HG02763 (cell line): Measurements from ENCODE around the gene DNAAF5.
"Not testable (repeated sequence)": the region's sequence is repeated elsewhere in the genome, so short reads cannot be mapped to it uniquely, and the experiment has no call there.

ENCODE experiments used
- ATAC-seq: cut with Tn5 transposase; IDR thresholded peaks from one replicate; pipeline ENCODE4 v1.9.1; 2021; ENCODE audit warnings: mild to moderate bottlenecking, moderate library complexity; ENCODE audit not compliant: unreplicated experiment

The DNAAF5 gene

DNA sequence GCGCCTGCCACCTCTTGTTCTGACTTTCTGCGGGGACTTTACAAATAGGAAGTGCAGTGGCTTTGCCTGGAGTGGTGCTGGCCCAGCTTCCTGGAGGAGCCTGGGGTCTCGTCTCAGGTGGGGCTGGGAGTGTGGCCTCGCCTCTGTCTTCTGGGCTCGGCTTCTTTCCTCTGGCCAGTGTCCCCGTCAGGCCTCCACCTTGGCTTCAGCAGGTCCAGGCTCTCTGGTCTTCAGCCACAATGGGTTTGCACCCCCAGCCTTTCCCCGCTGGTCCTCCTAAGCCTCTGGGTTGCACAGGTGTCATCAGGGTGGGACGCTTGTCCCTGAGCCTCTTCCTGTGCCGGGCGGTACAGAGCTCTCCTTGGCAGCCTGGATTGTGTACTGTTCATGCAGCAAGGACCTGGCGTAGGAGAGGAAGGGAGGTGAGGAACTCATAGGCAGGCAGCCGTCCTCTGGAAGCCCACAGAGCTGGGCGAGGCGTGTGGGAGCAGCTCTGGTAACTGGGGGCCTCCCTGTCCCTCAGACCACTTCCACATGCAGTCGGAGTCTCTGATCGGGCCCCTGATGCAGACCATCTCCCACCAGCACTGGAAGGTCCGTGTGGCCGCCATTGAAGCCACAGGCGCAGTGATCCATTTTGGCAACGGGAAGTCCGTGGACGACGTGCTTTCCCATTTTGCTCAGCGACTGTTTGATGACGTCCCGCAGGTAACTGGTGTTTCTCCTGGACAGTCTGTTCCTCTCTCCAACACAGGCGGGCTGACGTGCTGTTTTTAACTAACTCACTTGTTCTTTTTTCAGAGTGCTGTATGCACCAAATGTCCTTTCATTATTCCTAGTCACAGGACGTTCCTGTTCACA lies 2.9 kb downstream of the DNAAF5 start:
- no peak for ATAC-seq

DNA sequence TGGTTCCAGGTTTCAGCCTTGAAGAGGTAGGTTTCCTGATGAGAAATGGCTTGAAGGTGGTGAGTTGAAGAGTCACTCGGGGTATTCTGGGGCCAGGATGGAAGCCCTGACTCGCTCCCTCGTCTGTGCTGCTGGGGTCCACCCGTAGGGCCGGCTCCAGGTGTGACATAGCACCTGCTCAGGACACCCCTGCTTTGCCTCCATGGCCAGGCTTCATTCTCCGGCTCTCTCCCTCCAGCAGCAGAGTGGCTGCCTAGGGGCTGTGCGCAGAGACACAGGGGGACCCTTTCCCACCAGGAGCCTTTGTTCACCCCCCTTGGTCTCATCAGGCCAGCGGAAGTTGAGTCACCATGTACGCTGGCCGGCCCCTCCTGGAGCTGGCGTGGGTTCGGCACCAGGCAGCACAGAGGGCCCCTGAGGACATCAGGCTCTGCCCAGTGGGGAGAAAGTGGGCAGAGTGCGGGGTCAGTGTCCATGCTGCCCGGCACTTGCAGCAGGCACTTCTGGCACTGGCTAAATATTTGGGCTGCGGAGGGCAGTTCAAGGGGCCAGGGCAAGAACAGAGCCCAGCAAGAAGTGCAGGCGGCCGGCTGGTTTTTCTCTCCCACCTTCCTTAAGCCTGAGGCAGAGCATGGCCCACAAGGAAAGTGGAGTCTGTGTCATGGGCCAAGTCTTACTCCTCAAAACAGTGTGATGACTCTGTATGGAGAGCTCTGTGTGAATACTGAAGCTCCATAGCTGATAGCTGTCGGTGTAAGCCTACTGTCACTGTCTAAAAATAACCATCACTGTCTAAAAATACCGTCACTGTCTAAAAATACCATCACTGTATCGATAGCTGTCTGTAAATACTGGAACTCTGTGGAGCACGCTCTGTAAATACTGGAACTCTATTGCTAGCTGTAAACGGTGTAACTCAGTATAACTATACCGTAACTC lies 4.3 kb downstream of the DNAAF5 start:
- no peak for ATAC-seq

DNA sequence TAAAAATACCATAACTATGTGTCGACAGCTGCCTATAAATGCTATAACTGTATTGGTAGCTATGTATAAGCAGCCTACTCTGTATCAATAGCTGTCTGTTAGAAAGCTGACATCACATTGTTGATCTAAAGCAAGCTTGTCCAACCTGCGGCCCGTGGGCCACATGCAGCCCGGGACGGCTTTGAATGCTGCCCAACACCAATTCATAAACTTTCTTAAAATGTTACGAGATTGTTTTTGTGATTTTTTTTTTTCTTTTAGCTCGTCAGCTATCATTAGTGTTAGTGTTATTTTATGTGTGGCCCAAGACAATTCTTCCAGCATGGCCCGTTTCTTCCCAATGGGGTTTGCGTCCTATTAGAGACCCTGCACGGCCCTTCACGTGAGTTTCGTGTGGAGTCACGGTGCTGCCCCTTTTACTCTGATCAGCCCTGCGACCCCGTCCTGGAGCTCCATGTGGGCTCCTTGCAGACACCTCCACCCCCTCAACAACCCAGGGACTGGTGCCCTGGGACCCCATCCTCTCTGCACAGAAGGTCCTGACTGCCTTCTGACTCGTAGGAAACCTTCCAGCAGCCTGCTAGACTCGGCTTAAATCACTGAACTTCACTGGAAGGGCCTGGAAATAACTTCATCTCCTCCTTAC lies 5.1 kb downstream of the DNAAF5 start:
- ATAC-seq, result no peak

DNA sequence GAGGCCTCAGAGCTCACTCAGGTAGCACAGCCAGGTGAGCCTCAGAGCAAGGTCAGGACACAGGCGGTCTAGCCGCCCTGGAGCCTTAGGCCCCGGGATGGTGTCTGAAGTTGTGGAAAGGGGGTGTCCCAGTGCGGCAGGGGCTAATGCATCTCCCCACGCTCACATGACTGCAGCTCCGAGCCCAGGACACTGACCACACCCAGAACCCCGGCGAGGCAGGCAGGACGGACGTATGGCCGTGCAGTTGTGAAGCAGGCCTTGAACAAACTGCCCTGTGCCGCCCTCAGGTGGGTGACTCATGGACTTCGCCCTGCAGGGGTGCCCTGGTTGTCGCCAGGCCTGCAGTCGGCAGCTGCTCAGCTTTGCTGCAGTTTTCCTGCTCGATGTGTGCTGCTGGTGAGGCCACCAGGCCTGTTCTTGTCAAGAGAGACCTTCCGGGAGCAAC lies 5.6 kb downstream of the DNAAF5 start:
- no peak for ATAC-seq

DNA sequence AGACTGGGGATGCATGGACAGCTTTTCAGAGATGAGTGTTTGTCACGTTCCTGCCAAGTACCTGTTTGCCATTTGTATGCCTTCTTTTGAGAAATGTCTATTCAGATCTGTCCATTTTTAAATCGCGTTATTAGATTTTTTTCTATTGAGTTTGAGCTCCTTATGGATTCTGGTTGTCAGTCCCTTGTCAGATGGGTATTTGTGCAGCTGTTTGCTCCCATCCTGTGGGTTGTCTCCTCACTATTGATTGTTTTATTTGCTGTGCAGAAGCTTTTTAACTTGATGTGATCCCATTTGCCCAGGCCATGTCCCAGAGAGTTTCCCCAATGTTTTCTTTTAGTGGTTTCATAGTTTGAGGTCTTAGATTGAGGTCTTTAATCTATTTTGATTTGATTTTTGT lies 6.1 kb downstream of the DNAAF5 start:
- ATAC-seq, result no peak

DNA sequence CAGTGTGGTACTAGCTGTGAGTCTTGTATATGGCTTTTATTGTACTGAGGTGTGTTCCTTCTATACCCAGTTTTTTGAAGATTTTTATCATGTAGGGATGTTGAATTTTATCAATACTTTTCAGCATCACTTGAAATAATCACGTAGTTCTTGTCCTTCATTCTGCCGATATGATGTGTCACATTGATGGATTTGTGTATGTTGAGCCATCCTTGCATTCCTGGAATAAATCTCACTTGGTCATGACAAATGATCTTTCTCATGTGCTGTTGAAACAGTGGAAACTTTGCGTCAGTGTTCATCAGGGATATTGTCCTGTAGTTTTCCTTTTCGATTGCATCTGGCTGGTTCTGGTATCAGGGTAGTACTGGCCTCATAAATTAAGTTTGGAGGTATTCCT lies 7.7 kb downstream of the DNAAF5 start:
- no peak for ATAC-seq

DNA sequence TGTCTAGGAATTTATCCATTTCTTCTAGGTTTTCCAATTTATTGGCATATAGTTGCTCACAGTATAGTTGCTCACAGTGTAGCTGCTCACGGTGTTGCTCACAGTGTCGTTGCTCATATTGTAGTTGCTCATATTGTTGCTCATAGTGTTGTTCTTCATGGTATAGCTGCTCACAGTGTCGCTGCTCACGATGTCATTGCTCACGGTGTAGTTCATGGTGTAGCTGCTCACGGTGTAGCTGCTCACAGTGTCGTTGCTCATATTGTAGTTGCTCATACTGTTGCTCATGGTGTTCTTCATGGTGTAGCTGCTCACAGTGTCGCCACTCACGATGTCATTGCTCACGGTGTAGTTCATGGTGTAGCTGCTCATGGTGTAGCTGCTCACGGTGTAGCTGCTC lies 8.3 kb downstream of the DNAAF5 start:
- no peak for ATAC-seq

DNA sequence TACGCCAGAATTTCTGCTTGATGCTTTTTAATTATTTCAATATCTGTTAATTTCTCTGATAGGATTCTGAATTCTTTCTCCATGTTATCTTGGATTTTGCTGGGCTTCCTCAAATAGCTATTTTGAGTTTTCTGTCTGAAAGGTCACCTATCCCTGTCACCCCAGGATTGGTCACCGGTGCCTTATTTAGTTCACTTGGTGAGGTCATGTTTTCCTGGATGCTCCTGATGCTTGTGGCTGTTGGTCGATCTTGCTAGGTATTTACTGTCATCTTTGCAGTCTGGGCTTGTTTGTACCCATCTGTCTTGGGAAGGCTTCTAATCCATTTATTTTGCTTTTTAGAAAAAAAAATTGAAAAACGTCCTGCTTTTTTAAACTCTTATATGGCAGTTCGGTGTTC lies 11.7 kb downstream of the DNAAF5 start:
- no peak for ATAC-seq

DNA sequence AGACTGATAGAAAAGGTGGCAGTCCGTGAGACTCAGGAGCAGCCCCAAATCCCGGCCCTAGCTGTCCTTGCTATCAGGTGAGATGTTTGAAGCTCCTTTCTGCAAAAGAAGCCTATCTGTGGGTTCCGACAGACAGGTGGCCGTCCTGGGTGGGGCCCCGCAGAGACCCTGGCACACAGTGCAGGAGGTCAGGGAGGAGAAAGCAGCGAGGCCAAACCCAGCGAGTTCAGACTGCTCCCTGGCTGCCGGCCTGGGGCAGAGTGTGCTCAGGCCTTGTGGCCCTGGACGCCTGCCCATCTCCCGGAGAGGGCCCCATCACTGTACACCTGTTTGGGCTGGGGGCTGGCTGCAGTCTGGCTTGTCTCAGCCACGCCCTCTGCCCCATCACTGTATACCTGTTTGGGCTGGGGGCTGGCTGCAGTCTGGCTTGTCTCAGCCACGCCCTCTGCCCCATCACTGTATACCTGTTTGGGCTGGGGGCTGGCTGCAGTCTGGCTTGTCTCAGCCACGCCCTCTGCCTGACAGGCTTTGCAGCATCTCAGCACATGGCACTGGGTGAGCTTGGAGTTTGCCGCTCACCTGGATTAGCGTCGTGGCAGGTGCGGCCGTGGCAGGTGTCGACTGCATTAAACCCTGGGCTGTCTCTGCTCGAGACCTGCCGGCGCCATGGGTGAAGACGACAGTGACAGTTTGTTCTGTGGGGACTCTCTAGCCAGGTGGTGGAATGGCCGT lies 12.4 kb downstream of the DNAAF5 start:
- ATAC-seq, result no peak

DNA sequence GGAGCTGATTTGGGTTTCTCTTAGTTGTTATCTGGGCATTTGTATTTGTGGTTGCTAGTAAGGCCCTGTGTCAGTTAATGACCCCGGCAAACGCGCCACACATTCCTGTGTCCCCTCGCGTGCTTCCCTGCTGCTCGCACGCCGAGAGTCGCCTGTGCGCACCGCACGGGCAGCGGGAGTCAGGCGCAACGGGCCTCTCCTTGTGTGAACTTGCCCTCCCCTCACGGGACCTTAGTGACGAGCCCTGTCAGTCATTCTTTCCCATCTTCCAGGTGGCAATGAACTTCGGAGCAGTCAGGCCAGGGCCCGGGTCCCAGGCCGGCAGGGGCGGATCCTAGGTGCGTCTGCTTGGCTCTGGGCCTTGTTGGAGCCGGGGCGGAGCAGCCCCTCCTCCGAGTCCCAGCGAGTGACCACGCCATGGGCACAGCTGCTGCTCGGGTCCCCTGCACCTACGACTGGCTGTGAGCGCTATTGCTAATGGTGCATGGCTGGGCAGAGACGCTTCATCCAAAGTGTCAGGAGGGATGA lies 13.0 kb downstream of the DNAAF5 start:
- ATAC-seq, result no peak

DNA sequence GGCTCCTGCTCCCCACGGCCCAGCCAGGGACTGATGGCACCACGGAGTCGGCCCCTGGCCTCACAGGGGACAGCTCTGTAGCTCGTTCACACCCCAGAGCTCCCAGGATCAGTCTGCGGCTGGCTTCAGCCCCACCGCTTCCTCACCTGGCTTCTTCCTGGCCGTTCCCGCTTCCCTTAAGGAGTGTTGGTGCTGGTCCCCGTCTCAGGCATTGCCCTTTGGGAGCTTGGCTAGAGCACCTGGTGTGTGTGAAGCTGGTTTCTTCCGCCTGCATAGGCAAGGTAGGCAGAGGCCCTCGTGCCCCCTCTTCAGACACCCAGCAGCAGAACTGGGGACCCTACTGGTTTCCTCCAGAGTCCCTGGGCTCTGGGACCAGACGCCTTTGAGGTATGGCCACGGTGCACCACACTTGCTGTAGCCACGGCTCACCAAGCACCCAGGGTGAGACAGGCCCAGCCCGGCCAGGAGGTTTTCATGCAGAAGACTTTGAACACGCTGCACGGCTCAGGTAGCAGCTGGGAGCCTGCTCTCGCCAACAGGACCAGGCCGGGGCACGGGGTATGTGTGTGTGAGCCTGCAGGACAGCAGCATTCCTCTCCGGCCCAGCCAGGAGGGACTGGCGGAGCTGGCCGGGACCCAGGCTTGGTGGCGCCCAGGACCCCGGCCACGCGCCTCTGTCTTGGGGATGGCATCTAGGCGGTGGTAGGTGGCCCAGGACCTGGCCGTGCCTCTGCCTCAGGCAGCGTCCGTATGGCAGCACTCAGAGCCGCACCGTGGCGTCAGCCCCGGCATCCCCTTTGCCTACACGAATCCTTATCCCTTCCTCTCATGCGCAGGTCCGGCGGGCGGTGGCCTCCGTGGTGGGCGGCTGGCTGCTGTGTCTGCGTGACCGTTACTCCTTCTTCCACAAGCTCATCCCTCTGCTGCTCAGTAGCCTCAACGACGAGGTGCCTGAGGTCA lies 13.8 kb downstream of the DNAAF5 start:
- ATAC-seq, result no peak

DNA sequence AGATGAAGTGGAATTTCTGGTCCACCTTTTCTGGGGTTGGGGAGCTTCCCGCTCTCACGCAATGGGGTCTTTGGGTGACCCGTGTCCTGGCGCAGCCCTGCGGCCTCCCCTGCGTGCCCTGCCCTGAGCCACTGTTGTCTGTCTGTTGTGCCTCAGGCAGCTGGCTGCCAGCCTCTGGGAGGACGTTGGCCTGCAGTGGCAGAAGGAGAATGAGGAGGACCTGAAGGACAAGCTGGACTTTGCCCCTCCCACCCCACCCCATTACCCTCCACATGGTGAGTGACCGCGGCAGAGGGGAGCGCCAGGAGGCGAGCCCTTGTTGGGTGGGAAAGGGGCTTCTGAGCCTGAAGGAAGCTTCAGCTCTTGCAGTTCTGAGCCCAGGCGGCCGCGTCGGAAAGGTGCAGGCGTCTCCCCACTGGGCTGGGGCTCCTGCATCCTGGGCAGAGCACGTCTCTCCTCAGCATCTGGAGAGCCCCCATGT lies 14.7 kb downstream of the DNAAF5 start:
- ATAC-seq, result no peak

DNA sequence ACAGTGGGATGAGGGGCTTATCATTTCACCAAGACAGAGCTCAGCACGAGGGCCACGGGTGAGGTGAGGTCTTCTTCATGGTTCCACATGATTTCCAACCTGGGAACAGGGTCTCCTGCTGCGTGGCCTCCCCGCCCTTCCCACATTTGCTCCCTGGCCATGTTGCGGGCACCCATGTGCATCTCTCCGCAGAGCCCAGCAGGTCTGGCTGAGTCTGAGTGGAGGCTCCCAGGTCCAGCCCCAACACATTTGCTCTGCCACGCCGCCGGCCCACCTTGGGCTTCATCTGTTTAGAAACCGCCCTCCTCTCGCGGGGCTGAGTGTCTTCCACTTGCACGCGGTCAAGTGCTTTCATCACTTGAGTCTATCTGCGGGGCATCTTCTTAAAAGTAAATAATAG lies 15.4 kb downstream of the DNAAF5 start:
- no peak for ATAC-seq

DNA sequence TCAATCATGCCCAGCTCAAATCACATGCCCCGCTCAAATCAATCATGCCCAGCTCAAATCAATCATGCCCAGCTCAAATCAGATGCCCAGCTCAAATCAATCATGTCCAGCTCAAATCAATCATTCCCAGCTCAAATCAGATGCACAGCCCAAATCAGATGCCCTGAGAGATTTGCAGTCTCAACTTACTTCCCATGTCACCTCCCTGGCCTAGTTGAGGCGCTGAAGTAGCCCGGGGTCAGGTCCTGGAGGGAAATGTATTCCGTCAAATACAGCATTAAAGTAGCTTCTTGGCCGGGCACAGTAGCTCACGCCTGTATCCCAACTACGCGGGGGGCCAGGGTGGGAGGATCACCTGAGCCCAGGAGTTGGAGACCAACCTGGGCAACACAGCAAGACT lies 16.3 kb downstream of the DNAAF5 start:
- no peak for ATAC-seq

DNA sequence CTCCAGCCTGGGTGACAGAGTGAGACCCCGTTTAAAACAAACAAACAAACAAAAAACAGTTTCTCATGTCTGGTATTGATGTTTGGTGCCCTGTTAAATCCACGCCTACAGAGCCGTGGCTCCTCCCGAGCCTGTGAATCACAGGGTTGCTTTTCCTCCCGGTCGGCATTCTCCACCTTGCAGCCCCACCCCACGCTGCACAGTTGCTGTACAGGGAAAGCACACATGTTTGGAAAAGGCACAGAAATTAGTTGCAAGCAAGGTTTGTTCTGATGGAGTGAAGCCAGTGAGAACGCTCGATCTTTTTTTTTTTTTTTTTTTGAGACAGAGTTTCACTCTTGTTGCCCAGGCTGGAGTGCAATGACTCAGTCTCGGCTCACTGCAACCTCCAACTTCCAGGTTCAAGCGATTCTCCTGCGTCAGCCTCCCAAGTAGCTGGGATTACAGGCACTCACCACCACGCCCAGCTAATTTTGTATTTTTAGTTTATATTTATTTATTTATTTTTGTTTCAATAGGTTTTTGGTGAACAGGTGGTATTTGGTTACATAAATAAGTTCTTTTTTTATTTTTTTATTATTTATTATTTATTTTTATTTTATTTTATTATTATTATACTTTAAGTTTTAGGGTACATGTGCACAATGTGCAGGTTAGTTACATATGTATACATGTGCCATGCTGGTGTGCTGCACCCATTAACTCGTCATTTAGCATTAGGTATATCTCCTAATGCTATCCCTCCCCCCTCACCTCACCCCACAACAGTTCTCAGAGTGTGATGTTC lies 17.0 kb downstream of the DNAAF5 start:
- not testable (repeated sequence) for ATAC-seq

DNA sequence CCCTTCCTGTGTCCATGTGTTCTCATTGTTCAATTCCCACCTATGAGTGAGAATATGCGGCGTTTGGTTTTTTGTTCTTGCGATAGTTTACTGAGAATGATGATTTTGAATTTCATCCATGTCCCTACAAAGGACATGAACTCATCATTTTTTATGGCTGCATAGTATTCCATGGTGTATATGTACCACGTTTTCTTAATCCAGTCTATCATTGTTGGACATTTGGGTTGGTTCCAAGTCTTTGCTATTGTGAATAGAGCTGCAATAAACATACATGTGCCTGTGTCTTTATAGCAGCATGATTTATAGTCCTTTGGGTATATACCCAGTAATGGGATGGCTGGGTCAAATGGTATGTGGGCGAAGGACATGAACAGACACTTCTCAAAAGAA lies 17.6 kb downstream of the DNAAF5 start:
- ATAC-seq, result not testable (repeated sequence)

DNA sequence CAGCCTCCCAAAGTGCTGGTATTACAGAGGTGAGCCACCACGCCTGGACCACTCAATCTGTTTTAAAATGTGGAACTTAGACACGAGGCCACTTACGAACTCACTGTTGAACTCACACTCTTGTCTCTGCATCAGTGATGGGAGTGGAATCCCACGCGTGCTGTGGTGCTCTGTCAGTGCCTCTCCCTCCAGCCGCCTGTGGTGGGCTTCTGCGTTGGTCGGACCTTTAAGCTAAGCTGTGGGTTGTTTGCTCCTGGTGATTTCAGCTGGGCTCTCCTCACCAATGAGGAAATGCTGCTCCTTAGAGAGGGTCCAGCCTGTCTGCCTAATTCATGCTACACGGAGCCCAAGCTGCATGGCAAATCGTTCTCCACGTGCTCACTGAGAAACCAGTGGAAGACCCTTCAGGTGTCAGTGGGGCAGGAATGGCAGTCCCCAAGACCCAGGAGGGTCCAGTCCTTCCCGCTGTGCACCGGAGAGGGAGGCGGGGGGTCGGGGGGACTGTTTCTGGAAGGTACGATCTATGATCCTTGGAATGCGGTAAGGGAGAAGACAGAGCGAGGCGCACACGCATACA lies 18.4 kb downstream of the DNAAF5 start:
- ATAC-seq, result no peak
